Fibroblast of lung (primary cell): Measurements from ENCODE around the gene NACC1.

Source experiments
- EZH2 ChIP-seq: IDR thresholded peaks from 2 replicates; pipeline ENCODE4 v1.5.1; 2012; ENCODE audit warnings: low read length, control low read depth, mild to moderate bottlenecking; ENCODE audit errors: missing control alignments
- TF ChIP-seq, protein P1 (sequence below), 2 donors: IDR thresholded peaks in 1 of 2; conservative IDR thresholded peaks in 1 of 2; 1 replicate in 1 of 2; 2 replicates in 1 of 2; pipeline ENCODE4 v1.5.1; 2011 to 2012; ENCODE audit warnings: low read length in 2 of 2, control low read depth in 1 of 2, inconsistent platforms in 1 of 2, low read depth in 1 of 2, mild to moderate bottlenecking in 1 of 2

DNA sequence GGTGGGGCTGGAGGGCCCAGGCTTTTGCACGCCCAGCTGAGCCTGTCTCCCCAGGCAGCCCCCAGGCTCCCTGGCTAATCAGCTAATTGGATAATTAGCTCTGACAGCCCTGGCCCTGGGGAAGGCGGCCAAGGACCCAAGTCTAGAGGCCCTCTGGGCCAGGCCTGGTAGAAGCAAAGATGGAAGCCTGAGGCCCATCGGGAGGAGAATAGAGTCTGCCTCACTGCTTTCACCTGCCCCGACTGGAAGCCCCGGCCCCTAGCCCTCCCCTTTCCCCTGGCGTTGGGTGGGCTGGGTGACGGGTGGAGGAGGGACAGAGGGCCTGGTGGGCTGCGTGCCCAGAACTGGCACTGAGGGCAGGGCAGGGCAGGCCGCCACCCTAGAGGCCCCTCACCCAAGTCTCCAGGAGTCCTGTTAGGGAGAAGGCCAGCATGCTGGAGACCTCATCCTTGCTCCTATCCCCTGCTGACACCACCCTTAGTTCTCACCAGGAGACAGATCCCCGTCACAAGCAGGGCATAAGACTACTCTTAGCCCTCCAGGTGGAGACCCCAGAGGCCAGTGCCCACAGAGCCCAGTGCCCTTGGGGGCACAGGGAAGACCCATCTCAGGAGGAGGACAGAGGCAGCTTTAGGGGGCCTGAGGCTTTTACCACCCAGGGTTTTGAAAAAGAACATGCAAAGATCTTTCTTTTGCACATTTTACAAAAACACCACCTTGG is 27.4 kb upstream of the NACC1 start:
- TF ChIP-seq, protein P1, sequence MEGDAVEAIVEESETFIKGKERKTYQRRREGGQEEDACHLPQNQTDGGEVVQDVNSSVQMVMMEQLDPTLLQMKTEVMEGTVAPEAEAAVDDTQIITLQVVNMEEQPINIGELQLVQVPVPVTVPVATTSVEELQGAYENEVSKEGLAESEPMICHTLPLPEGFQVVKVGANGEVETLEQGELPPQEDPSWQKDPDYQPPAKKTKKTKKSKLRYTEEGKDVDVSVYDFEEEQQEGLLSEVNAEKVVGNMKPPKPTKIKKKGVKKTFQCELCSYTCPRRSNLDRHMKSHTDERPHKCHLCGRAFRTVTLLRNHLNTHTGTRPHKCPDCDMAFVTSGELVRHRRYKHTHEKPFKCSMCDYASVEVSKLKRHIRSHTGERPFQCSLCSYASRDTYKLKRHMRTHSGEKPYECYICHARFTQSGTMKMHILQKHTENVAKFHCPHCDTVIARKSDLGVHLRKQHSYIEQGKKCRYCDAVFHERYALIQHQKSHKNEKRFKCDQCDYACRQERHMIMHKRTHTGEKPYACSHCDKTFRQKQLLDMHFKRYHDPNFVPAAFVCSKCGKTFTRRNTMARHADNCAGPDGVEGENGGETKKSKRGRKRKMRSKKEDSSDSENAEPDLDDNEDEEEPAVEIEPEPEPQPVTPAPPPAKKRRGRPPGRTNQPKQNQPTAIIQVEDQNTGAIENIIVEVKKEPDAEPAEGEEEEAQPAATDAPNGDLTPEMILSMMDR (conservative IDR thresholded peaks at IDR 0.05 in 1 of 2, IDR thresholded peaks at IDR 0.05 in 1 of 2; ENCODE audit: low read depth in 1 of 2, low read length in 2 of 2), result no peak
- TF ChIP-seq EZH2, result no peak
